IPS DF 4.7 (cell line): ENCODE measurements around the gene ZBTB39.
"Not testable (repeated sequence)": the region's sequence is repeated elsewhere in the genome, so short reads cannot be mapped to it uniquely, and the experiment has no call there.

Source experiments
- DNase-seq: peaks from one replicate; pipeline ENCODE4 v3.0.0-alpha.2; 2013; ENCODE audit warnings: low spot score; ENCODE audit errors: extremely low read depth

ZBTB39 gene

GRCh38 chr12:57005980-57006808, at the start of gene ZBTB39:
TSS of gene ZBTB39 (minus strand) at chr12:57006546. CDS start at chr12:57004917, 1,629 bp downstream.
- DNase-seq = no peak

- DNase-seq = no peak
These were observed 49.5 kb upstream of the ZBTB39 start for GRCh38 chr12:57055824-57056223.

GRCh38 chr12:57053901-57054300, 47.6 kb upstream of the ZBTB39 start:
- DNase-seq = not testable (repeated sequence)

- DNase-seq = not testable (repeated sequence)
These were observed 46.8 kb upstream of the ZBTB39 start for GRCh38 chr12:57053146-57053545.

- DNase-seq = no peak
These were observed 44.7 kb upstream of the ZBTB39 start for GRCh38 chr12:57051011-57051410.

- DNase-seq = no peak
These were observed 43.5 kb upstream of the ZBTB39 start, which contains the start of gene MYO1A for GRCh38 chr12:57049890-57050289. TSS of gene MYO1A (minus strand) at chr12:57050129. CDS start at chr12:57048323, 1,806 bp downstream.

GRCh38 chr12:57049119-57049446, 42.7 kb upstream of the ZBTB39 start:
- no peak for DNase-seq

GRCh38 chr12:57048423-57049118, 42.2 kb upstream of the ZBTB39 start:
- DNase-seq = no peak

GRCh38 chr12:57047981-57048380, 41.6 kb upstream of the ZBTB39 start:
- DNase-seq = no peak

GRCh38 chr12:57046947-57047890, 40.9 kb upstream of the ZBTB39 start:
- no peak for DNase-seq

GRCh38 chr12:57046086-57046791, 39.9 kb upstream of the ZBTB39 start:
- DNase-seq = no peak

- no peak for DNase-seq
These were observed 38.5 kb upstream of the ZBTB39 start for GRCh38 chr12:57044889-57045288.

GRCh38 chr12:57044468-57044867, 38.1 kb upstream of the ZBTB39 start:
- DNase-seq = no peak

- DNase-seq = no peak
These were observed 36.3 kb upstream of the ZBTB39 start for GRCh38 chr12:57042695-57043094.

GRCh38 chr12:57040750-57041149, 34.4 kb upstream of the ZBTB39 start:
- DNase-seq = no peak

GRCh38 chr12:57040211-57040610, 33.9 kb upstream of the ZBTB39 start:
- DNase-seq = no peak

GRCh38 chr12:57039016-57039798, 32.9 kb upstream of the ZBTB39 start:
- DNase-seq = no peak

- DNase-seq = no peak
These were observed 30.9 kb upstream of the ZBTB39 start for GRCh38 chr12:57037264-57037663.

GRCh38 chr12:57033431-57033830, 27.1 kb upstream of the ZBTB39 start:
- DNase-seq = no peak

GRCh38 chr12:57031789-57032188, 25.4 kb upstream of the ZBTB39 start:
- DNase-seq = no peak
